Liver (tissue), 9 donors: ENCODE measurements around the gene GTF3C5. TPM values are rescaled to one million over a fixed set of nuclear protein-coding genes. Genes with fewer than 3 reads are reported as not detected.

ENCODE experiments used
- DNase-seq: peaks from one replicate; pipeline ENCODE4 v3.0.0-alpha.2; 2017; ENCODE audit warnings: low spot score
- H3K27ac ChIP-seq, 2 donors: one replicate each; pipeline ENCODE4 v1.7.0; 2013; ENCODE audit warnings: inconsistent platforms in 2 of 2, low read length in 2 of 2, control low read depth in 1 of 2, low read depth in 1 of 2, mild to moderate bottlenecking in 1 of 2
- H3K27me3 ChIP-seq, 4 donors: one replicate each; pipeline versions ENCODE4 v1.6.1 to v1.7.0; 2013; ENCODE audit warnings: low read length in 3 of 4, inconsistent platforms in 1 of 4, mild to moderate bottlenecking in 1 of 4, moderate library complexity in 1 of 4; ENCODE audit not compliant: control insufficient read depth in 4 of 4, insufficient read depth in 4 of 4
- H3K36me3 ChIP-seq, 4 donors: one replicate each; pipeline versions ENCODE4 v1.6.1 to v1.7.0; 2013; ENCODE audit warnings: low read length in 3 of 4, mild to moderate bottlenecking in 3 of 4, low read depth in 1 of 4, moderate library complexity in 1 of 4; ENCODE audit not compliant: control insufficient read depth in 4 of 4, insufficient read depth in 3 of 4
- H3K4me1 ChIP-seq, 4 donors: one replicate each; pipeline versions ENCODE4 v1.6.1 to v1.7.0; 2013; ENCODE audit warnings: low read length in 3 of 4, mild to moderate bottlenecking in 3 of 4, moderate library complexity in 1 of 4; ENCODE audit not compliant: control insufficient read depth in 4 of 4, insufficient read depth in 4 of 4
- H3K4me3 ChIP-seq, 3 donors: one replicate each; pipeline versions ENCODE4 v1.6.1 to v1.7.0; 2013; ENCODE audit warnings: low read length in 3 of 3, control low read depth in 1 of 3, low read depth in 1 of 3, mild to moderate bottlenecking in 1 of 3
- H3K9ac ChIP-seq, 2 donors: one replicate each; pipeline ENCODE4 v1.7.0; 2013; ENCODE audit warnings: low read length in 2 of 2, mild to moderate bottlenecking in 2 of 2, moderate library complexity in 2 of 2, control low read depth in 1 of 2, low read depth in 1 of 2
- H3K9me3 ChIP-seq, 4 donors: one replicate each; pipeline versions ENCODE4 v1.6.1 to v1.7.0; 2013; ENCODE audit warnings: low read length in 3 of 4; ENCODE audit not compliant: control insufficient read depth in 4 of 4
- ATF3 ChIP-seq: IDR thresholded peaks from 2 replicates; pipeline ENCODE4 v1.6.1; 2016; ENCODE audit warnings: antibody characterized with exemption
- EGR1 ChIP-seq, 2 donors: IDR thresholded peaks; 2 replicates each; pipeline ENCODE4 v1.6.1; 2016 to 2018; ENCODE audit warnings: antibody characterized with exemption in 2 of 2, low read depth in 2 of 2
- FOXA1 ChIP-seq: IDR thresholded peaks from 2 replicates; pipeline ENCODE4 v1.6.1; 2016; ENCODE audit warnings: antibody characterized with exemption
- FOXA2 ChIP-seq: IDR thresholded peaks from 2 replicates; pipeline ENCODE4 v1.6.1; 2016; ENCODE audit warnings: antibody characterized with exemption
- GABPA ChIP-seq, 2 donors: IDR thresholded peaks in 1 of 2; conservative IDR thresholded peaks in 1 of 2; 2 replicates each; pipeline ENCODE4 v1.6.1; 2016; ENCODE audit warnings: antibody characterized with exemption in 2 of 2, mild to moderate bottlenecking in 1 of 2, moderate library complexity in 1 of 2
- HNF4A ChIP-seq, 2 donors: conservative IDR thresholded peaks; 2 replicates each; pipeline ENCODE4 v1.6.1; 2016; ENCODE audit warnings: antibody characterized with exemption in 2 of 2, mild to moderate bottlenecking in 2 of 2
- HNF4G ChIP-seq: IDR thresholded peaks from 2 replicates; pipeline ENCODE4 v1.6.1; 2016; ENCODE audit warnings: antibody characterized with exemption
- JUND ChIP-seq, 2 donors: IDR thresholded peaks; 2 replicates each; pipeline ENCODE4 v1.6.1; 2016; ENCODE audit warnings: antibody characterized with exemption in 2 of 2
- MAX ChIP-seq: IDR thresholded peaks from 2 replicates; pipeline ENCODE4 v1.6.1; 2016; ENCODE audit warnings: antibody characterized with exemption
- NR2F2 ChIP-seq: IDR thresholded peaks from 2 replicates; pipeline ENCODE4 v1.6.1; 2016; ENCODE audit warnings: antibody characterized with exemption
- RAD21 ChIP-seq, 2 donors: IDR thresholded peaks; 2 replicates each; pipeline ENCODE4 v1.6.1; 2016; ENCODE audit warnings: antibody characterized with exemption in 2 of 2, mild to moderate bottlenecking in 2 of 2
- RXRA ChIP-seq, 2 donors: IDR thresholded peaks; 2 replicates each; pipeline ENCODE4 v1.6.1; 2017 to 2018; ENCODE audit warnings: antibody characterized with exemption in 2 of 2, mild to moderate bottlenecking in 1 of 2
- SP1 ChIP-seq: IDR thresholded peaks from 2 replicates; pipeline ENCODE4 v1.6.1; 2018; ENCODE audit warnings: antibody characterized with exemption, mild to moderate bottlenecking
- TAF1 ChIP-seq: conservative IDR thresholded peaks from 2 replicates; pipeline ENCODE4 v1.6.1; 2016; ENCODE audit warnings: antibody characterized with exemption, mild to moderate bottlenecking
- YY1 ChIP-seq: IDR thresholded peaks from 2 replicates; pipeline ENCODE4 v1.6.1; 2016; ENCODE audit warnings: antibody characterized with exemption, mild to moderate bottlenecking
- WGBS: extraction: QIAGEN DNeasy Blood & Tissue Kit; methylation state at CpG from one replicate; pipeline ENCODE4 v1.1.7; 2013; 5-methylcytosine and 5-hydroxymethylcytosine counted together
- polyA plus RNA-seq, 2 donors: library from polyadenylated mRNA; stranded (reverse) in 1 of 2; unstranded in 1 of 2; fragments of 200-250 nt in 1 of 2; fragments of >200 nt in 1 of 2; fragmentation: Nextera tagmentation in 1 of 2; extraction: Ambion mirVana in 1 of 2; gene quantifications; one replicate each; pipeline versions ENCODE4 v1.2.1 to v1.2.3, GENCODE V29; 2013 to 2015
- total RNA-seq, 2 donors: library from RNA; depleted of rRNA; stranded (reverse); fragments of >200 nt; gene quantifications; one replicate each; pipeline ENCODE4 v1.2.3, GENCODE V29; 2014
- TF ChIP-seq, protein P1 (sequence below): IDR thresholded peaks from 2 replicates; pipeline ENCODE4 v1.6.1; 2016; ENCODE audit warnings: antibody characterized with exemption
- TF ChIP-seq, protein P2 (sequence below): fragments of 150-350 bp; IDR thresholded peaks from 2 replicates; pipeline ENCODE4 v1.5.1; 2017; ENCODE audit warnings: improper control_type of control experiment, low read depth, low read length; ENCODE audit not compliant: missing input control
- donor health status: healthy.
- donor health status: healthy.
- donor health status: healthy.
- donor health status: healthy.
- donor health status: healthy.

GTF3C5 gene
- total and polyA plus RNA-seq, 4 donors = 13.2 to 26.2 (median 18.2) TPM

DNA sequence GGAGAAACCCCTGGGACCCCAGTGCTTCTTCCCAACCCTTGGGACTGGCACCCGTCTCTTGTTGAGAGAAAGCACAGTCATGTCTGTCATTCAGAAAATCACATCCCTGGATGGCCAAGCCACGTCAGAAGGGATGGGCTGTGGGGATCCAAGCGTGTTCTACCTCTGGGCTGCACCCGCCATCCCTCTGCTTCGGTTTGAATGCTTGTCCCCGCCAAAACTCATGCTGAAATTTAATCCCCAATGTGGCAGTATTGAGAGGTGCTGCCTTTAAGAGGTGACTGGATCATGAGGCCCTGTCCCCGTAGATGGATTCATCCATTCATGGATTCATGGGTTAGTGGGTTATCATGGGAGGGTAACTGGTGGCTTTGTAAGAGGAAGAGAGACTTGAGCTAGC is 58.0 kb downstream of the GTF3C5 start:
- no peaks in the 10 kb centered on the region for H3K36me3 ChIP-seq
- H3K4me1 ChIP-seq = no peaks in the 10 kb centered on the region
- H3K4me3 ChIP-seq = no peak overlapping the region
- TF ChIP-seq RAD21 (IDR thresholded peaks at IDR 0.05) (no peak), TAF1 (no peak), FOXA2 (no peak), FOXA1 (no peak), MAX (no peak), YY1 (no peak), HNF4G (no peak), NR2F2 (no peak), RXRA (IDR thresholded peaks at IDR 0.05) (no peak)
- TF ChIP-seq, protein P1, sequence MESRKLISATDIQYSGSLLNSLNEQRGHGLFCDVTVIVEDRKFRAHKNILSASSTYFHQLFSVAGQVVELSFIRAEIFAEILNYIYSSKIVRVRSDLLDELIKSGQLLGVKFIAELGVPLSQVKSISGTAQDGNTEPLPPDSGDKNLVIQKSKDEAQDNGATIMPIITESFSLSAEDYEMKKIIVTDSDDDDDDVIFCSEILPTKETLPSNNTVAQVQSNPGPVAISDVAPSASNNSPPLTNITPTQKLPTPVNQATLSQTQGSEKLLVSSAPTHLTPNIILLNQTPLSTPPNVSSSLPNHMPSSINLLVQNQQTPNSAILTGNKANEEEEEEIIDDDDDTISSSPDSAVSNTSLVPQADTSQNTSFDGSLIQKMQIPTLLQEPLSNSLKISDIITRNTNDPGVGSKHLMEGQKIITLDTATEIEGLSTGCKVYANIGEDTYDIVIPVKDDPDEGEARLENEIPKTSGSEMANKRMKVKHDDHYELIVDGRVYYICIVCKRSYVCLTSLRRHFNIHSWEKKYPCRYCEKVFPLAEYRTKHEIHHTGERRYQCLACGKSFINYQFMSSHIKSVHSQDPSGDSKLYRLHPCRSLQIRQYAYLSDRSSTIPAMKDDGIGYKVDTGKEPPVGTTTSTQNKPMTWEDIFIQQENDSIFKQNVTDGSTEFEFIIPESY = no peak
- no peak overlapping the region for H3K27ac ChIP-seq
- 94% methylated on average over 7 of the region's 7 CpGs for WGBS
- H3K9me3 ChIP-seq = no peaks in the 10 kb centered on the region
- DNase-seq = no peak
- no peaks in the 10 kb centered on the region for H3K27me3 ChIP-seq
- H3K9ac ChIP-seq = no peak overlapping the region

GRCh38 chr9:133089271-133089671 is 58.5 kb downstream of the GTF3C5 start:
- Histone ChIP-seq H3K36me3 (no peaks in the 10 kb centered on the region), H3K27ac (no peak overlapping the region), H3K4me1 (no peaks in the 10 kb centered on the region), H3K9me3 (no peaks in the 10 kb centered on the region), H3K9ac (no peak overlapping the region), H3K4me3 (no peak overlapping the region), H3K27me3 (no peaks in the 10 kb centered on the region)
- TF ChIP-seq, protein P1 = no peak
- TF ChIP-seq, protein P2, sequence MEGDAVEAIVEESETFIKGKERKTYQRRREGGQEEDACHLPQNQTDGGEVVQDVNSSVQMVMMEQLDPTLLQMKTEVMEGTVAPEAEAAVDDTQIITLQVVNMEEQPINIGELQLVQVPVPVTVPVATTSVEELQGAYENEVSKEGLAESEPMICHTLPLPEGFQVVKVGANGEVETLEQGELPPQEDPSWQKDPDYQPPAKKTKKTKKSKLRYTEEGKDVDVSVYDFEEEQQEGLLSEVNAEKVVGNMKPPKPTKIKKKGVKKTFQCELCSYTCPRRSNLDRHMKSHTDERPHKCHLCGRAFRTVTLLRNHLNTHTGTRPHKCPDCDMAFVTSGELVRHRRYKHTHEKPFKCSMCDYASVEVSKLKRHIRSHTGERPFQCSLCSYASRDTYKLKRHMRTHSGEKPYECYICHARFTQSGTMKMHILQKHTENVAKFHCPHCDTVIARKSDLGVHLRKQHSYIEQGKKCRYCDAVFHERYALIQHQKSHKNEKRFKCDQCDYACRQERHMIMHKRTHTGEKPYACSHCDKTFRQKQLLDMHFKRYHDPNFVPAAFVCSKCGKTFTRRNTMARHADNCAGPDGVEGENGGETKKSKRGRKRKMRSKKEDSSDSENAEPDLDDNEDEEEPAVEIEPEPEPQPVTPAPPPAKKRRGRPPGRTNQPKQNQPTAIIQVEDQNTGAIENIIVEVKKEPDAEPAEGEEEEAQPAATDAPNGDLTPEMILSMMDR = no peak
- TF ChIP-seq ATF3 = no peak
- TF ChIP-seq TAF1 = no peak
- no peak for TF ChIP-seq JUND (IDR thresholded peaks at IDR 0.05)
- no peak for TF ChIP-seq HNF4G
- TF ChIP-seq MAX = no peak
- no peak for TF ChIP-seq SP1
- TF ChIP-seq FOXA2 = no peak
- no peak for TF ChIP-seq NR2F2
- no peak for TF ChIP-seq EGR1 (IDR thresholded peaks at IDR 0.05; ENCODE audit: low read depth in 2 of 2)
- no peak for TF ChIP-seq RAD21 (IDR thresholded peaks at IDR 0.05)
- no peak for TF ChIP-seq GABPA (IDR thresholded peaks at IDR 0.05 in 1 of 2, conservative IDR thresholded peaks at IDR 0.05 in 1 of 2)
- TF ChIP-seq YY1 = no peak
- no peak for TF ChIP-seq HNF4A (conservative IDR thresholded peaks at IDR 0.05)
- DNase-seq = no peak
- 93% methylated on average over 6 of the region's 6 CpGs for WGBS
